ENCODE data around the gene HEBP1. TPM values are rescaled to one million over a fixed set of nuclear protein-coding genes. Genes with fewer than 3 reads are reported as not detected.

The HEBP1 gene
- polyA plus RNA-seq, 1 donor (not counting 4 experiments of a cell fraction or from before 2014, with no cell fraction given) = 24.8 TPM

DNA sequence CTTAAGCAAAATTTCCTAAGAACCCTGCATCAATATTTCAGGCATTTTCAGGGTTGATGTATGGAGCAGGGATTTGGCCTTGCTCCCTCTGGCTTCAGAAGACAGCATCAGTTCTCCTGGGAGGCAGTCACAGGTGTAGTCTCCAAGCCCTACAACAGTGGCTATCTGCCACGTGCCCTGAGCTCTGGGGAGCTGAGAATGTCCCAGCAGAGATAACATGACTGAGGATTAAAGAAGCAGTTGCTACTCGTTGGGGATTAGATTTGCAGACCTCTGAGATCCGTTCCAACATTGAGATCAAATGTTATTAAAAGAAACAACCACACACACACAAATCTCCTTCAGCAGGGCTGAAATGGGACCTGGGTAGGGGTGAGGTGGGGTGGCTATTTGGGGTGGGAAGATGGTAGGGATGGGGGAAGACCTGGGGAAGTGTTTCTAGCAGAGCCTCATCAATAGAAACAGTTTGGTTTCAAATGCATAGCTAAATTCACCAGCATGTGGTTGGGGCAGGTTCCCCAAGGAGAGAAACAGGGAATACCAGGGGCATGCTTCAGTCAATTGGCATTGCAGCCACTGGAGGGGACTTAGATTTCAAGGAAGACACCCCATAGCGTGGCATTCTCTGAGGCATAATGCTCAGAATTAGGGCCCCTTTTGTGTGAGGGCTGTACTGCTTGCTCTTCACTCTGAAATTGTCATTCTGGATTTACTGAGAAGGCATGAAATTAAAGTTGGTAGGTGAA, 28.9 kb upstream of the HEBP1 start:
- Histone ChIP-seq H3K36me3 (ENCODE audit: control insufficient read depth in 2 of 2, extremely low read depth in 1 of 2, insufficient read depth in 2 of 2, low read length in 2 of 2) (no peaks in the 10 kb centered on the region), H3K27me3 (ENCODE audit: control insufficient read depth, extremely low read depth, insufficient read depth, low read length) (no peaks in the 10 kb centered on the region), H3K4me2 (ENCODE audit: control insufficient read depth, extremely low read depth, insufficient read depth, low read depth, low read length) (no peak overlapping the region), H3K27ac (ENCODE audit: control insufficient read depth, insufficient read depth, low read length) (no peak overlapping the region), H3K79me2 (ENCODE audit: control insufficient read depth, insufficient read depth, low read length) (no peaks in the 10 kb centered on the region), H3K4me3 (ENCODE audit: control insufficient read depth in 2 of 3, extremely low read depth in 1 of 3, insufficient read depth in 2 of 3, low read depth in 1 of 3, low read length in 3 of 3) (no peak overlapping the region), H3K9ac (ENCODE audit: control insufficient read depth, extremely low read depth, insufficient read depth, low read length) (no peak overlapping the region), H3K4me1 (ENCODE audit: control insufficient read depth, extremely low read depth, insufficient read depth, low read length) (no peaks in the 10 kb centered on the region), H3K9me3 (ENCODE audit: control insufficient read depth, low read depth, low read length) (no peaks in the 10 kb centered on the region), H2AFZ (ENCODE audit: control insufficient read depth, low read length) (no peak overlapping the region), H4K20me1 (ENCODE audit: control insufficient read depth, extremely low read depth, insufficient read depth, low read length) (no peaks in the 10 kb centered on the region), H3K9me1 (ENCODE audit: control insufficient read depth, extremely low read depth, insufficient read depth, low read length) (no peaks in the 10 kb centered on the region)
- TF ChIP-seq, protein P1, sequence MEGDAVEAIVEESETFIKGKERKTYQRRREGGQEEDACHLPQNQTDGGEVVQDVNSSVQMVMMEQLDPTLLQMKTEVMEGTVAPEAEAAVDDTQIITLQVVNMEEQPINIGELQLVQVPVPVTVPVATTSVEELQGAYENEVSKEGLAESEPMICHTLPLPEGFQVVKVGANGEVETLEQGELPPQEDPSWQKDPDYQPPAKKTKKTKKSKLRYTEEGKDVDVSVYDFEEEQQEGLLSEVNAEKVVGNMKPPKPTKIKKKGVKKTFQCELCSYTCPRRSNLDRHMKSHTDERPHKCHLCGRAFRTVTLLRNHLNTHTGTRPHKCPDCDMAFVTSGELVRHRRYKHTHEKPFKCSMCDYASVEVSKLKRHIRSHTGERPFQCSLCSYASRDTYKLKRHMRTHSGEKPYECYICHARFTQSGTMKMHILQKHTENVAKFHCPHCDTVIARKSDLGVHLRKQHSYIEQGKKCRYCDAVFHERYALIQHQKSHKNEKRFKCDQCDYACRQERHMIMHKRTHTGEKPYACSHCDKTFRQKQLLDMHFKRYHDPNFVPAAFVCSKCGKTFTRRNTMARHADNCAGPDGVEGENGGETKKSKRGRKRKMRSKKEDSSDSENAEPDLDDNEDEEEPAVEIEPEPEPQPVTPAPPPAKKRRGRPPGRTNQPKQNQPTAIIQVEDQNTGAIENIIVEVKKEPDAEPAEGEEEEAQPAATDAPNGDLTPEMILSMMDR (optimal IDR thresholded peaks at IDR 0.05 in 1 of 3, IDR thresholded peaks at IDR 0.05 in 1 of 3, conservative IDR thresholded peaks at IDR 0.05 in 1 of 3; ENCODE audit: extremely low read depth in 1 of 3, insufficient read depth in 2 of 3, low read length in 3 of 3) = no peak
- TF ChIP-seq EZH2 (IDR thresholded peaks at IDR 0.05; ENCODE audit: low read length) = no peak
- FAIRE-seq = no peak
- dilution Hi-C loops (cut with MboI; ENCODE audit: extremely low pct_ligation_motif_present, low sequenced_read_pairs) = no loop called here
- no peak for DNase-seq (ENCODE audit: low read depth, low spot score)

DNA sequence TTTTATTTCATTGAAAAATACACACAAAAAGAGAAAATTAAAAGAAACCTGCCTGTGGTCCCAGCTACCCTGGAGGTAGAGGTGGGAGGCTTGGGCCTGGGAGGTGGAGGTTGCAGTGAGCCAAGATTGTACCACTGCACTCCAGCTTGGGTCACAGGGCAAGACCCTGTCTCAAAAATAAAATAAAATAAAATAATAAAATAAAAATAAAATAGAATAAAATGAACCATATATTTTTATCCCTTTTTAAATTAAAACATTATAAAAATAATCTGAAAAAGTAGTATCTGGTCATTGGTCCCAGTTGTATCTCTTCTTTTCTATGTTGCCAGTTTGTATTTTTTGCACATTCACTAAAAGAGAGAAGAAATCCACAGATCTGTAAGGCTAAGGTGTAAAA, 27.4 kb upstream of the HEBP1 start:
- Histone ChIP-seq H3K9me3 (ENCODE audit: control insufficient read depth, low read depth, low read length) (no peaks in the 10 kb centered on the region), H3K27me3 (ENCODE audit: control insufficient read depth, extremely low read depth, insufficient read depth, low read length) (no peaks in the 10 kb centered on the region), H3K4me3 (ENCODE audit: control insufficient read depth in 2 of 3, extremely low read depth in 1 of 3, insufficient read depth in 2 of 3, low read depth in 1 of 3, low read length in 3 of 3) (no peak overlapping the region), H3K9ac (ENCODE audit: control insufficient read depth, extremely low read depth, insufficient read depth, low read length) (no peak overlapping the region), H3K4me2 (ENCODE audit: control insufficient read depth, extremely low read depth, insufficient read depth, low read depth, low read length) (no peak overlapping the region), H3K79me2 (ENCODE audit: control insufficient read depth, insufficient read depth, low read length) (no peaks in the 10 kb centered on the region), H2AFZ (ENCODE audit: control insufficient read depth, low read length) (no peak overlapping the region), H3K27ac (ENCODE audit: control insufficient read depth, insufficient read depth, low read length) (no peak overlapping the region), H3K4me1 (ENCODE audit: control insufficient read depth, extremely low read depth, insufficient read depth, low read length) (no peaks in the 10 kb centered on the region), H3K9me1 (ENCODE audit: control insufficient read depth, extremely low read depth, insufficient read depth, low read length) (no peaks in the 10 kb centered on the region), H4K20me1 (ENCODE audit: control insufficient read depth, extremely low read depth, insufficient read depth, low read length) (no peaks in the 10 kb centered on the region), H3K36me3 (ENCODE audit: control insufficient read depth in 2 of 2, extremely low read depth in 1 of 2, insufficient read depth in 2 of 2, low read length in 2 of 2) (no peaks in the 10 kb centered on the region)
- no peak for TF ChIP-seq EZH2 (IDR thresholded peaks at IDR 0.05; ENCODE audit: low read length)
- TF ChIP-seq, protein P1 (optimal IDR thresholded peaks at IDR 0.05 in 1 of 3, IDR thresholded peaks at IDR 0.05 in 1 of 3, conservative IDR thresholded peaks at IDR 0.05 in 1 of 3; ENCODE audit: extremely low read depth in 1 of 3, insufficient read depth in 2 of 3, low read length in 3 of 3) = no peak
- dilution Hi-C loops (cut with MboI; ENCODE audit: extremely low pct_ligation_motif_present, low sequenced_read_pairs) = no loop called here
- FAIRE-seq (no peak), DNase-seq (ENCODE audit: low read depth, low spot score) (no peak)
